NCI-H510A treated with DMSO at 0.1 percent for 48 hours (cell line): ENCODE measurements around the gene MAML3.

Experiments used
- DNase-seq: peaks from one replicate; lab custom pipeline; 2025; lab: John Stamatoyannopoulos, UW

The MAML3 gene

DNA sequence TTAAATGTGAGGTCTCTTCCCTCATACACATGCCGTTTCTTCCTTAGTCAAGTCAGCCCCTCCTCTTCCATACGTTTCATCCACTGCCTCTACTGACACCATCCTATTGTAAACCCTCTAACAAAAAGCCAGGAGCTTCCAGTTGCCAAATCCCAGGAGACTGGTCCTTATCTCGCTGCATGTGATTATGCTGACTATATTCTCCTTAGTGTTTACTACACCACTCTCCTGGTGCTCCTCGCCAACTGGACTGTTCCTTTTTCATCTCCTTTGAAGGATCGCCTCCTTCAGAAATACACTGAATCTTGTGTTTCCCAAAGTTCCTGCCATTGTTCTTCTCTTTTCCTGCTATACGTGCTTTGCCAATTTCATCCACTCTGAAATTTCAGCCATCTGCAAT, 27.7 kb downstream of the MAML3 start:
- no peak for DNase-seq

DNA sequence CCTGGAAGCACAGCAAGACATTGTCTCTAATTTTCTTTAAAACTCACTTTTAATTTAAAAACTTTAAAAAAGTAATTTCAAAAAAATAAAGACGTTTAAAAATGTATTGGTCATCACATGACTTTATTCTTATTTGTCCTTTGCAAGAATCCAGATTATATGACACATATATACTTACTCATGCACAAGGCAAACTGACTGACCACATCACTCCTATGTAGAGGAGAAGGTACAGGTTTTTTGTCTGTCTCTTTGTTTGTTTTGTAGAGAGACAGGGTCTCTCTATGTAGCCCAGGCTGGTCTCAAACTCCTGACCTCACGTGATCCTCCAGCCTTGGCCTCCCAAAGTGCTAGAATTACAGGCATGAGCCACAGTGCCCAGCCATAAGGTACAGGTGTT, 28.6 kb downstream of the MAML3 start:
- no peak for DNase-seq

DNA sequence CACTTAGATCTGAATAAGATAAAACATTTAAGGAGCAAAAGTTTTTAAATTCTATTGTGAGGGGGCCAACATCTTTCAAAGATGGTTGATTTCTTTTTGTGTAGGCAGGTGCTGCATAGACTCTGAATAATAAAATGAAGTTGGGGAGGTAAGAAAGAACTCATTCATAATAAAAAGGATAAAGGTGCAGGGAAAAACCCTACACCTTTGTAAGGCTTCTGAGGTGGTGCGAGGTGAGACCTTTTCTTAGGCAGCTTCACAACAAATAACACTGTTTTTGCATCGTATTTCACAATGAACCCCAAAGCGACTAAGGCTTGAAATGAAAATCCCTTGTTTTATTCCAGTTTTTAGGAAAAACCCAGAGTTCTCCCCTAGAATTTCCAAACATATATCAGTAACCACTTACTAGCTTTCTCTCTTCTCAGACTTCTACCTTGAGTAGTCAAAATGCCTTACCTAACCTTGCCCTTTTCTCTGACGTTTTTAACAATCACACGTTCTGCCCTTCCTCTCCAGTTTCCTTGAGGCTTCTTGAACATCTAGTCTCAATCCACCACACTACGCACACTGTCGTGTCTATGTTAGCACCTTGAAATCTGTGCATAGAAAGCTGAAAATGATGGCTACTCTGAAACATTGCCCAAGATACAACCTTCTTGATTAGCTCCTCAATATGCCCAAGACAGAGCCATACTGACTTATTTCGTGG, 30.2 kb downstream of the MAML3 start:
- DNase-seq: no peak

DNA sequence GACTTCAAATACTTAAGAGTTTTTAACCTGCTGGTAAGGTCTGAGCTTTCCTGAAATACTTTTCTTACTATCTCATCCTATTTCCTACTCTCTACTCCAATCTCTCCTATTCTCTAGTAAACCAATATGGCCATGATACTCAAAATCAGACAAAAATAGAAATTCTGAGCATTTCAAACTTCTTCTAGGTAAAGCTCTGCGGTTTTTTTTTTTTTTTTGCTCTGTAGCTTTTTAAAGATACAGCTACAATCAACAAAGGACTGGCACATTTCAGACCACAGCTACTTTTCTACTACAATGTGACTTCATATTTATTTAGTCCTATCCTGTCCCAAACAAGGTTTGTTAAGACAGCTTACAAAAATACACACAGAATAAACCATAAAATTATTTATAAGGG, 31.1 kb downstream of the MAML3 start:
- no peak for DNase-seq

DNA sequence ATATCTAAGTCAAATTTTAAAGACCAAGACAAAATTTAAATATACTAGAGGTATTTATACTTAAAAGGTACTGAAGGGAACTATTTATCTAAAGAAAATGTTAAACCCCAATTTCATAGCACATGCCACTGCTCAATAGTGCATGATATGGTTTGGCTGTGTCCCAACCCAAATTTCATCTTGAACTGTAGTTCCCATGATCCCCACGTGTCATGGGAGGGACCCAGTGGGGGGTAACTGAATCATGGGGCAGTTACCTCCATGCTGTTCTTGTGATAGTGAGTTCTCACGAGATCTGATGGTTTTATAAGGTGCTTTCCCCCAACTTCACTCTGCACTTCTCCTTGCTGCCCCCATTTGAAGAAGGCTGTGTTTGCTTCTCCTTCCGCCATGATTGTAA, 32.3 kb downstream of the MAML3 start:
- no peak for DNase-seq

DNA sequence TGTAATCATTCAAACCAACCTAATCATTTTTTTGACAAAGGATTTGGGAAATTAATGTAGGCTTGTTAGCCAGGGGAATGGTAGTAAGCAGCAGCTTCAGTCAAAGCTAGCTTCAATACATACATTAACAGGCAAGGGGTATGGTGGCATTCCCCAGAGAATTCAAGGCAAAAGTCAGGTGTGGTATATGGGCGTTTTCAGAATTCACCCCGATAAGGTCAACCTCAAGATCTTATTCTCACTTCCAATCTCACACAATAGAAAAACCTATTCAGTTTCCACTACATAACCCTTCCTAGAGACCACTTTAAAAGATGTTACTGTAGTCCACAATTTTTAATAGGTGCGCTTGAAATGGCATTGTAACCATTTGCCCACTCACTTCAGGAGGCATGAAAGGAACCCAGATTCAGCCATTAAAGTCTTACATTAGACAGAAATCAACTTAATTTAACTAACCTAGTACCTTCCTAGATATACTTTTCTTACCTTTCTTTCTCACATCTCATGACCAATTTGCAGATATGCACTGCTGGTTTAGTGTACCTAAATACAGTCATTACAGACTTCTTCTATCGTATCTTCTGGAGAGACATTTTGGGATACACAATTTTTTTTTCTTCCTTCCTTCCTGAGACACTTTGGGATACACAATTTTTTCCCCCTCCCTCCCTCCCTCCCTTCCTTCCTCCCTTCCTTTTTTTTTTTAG, 34.9 kb downstream of the MAML3 start:
- DNase-seq: no peak

DNA sequence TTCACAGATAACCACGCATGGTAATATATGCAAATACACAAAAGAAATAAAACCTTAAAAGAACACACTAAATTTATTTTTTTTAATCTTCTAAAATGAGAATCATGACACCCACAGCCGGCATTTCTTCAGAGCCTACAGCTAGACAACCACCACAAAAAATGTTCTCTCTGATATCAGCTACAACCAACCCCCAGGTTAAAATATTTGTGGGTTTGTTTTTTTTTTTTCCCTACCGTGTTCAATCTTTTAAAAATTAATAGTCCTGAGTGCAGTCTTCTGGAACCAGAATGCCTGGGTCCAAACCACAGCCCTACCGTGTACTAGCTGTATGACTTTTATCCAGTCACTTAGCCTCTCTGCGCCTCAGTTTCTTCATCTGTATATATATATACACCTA, 36.0 kb downstream of the MAML3 start:
- no peak for DNase-seq

DNA sequence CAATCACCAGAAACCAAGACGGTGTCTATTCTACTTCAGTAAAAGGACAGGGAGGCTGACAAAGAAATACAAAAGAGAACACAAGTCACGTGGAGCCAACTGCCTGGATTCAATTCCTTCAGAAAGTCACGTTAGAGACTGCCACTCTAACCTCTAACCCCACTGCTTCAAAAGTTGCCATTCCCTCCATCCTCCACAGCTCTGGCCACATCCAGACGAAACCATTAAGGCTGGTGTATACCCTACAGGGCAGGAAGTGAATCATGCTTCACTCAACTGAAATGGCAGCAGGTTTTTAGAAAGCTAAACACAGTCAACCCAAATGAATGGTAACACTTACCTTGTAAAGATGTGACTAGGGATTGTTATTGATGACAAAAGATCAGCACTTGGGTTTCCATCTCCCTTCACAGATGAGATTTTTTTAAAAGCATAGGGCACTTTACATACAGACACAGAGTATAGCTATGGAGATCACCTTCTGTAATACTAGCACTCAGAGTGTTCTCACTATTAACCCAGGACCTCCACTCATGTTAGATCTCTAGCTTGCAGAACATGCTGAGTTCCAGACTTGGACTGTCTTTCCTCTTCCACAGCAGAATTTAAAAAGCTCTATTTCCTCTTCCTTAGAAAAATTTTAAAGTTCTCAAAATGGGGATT, 37.4 kb downstream of the MAML3 start:
- DNase-seq: no peak

DNA sequence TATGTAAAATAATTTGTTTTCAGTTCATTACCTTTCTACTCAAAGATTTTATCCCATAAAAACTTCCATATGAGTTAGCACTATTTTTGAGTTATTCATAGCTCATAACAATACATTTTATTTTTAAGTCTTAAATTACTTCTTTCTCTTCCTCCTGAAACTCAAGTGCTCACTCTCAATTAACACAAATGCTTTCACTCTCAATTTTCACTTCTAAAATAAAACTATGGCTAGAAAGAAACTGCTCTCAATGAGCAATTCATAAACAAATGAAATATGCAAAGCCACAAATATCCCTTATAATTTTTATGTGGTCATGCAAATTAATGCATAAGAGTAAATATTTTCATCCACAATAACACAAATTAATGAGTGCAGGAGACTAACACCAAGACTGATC, 38.8 kb downstream of the MAML3 start:
- DNase-seq: no peak

DNA sequence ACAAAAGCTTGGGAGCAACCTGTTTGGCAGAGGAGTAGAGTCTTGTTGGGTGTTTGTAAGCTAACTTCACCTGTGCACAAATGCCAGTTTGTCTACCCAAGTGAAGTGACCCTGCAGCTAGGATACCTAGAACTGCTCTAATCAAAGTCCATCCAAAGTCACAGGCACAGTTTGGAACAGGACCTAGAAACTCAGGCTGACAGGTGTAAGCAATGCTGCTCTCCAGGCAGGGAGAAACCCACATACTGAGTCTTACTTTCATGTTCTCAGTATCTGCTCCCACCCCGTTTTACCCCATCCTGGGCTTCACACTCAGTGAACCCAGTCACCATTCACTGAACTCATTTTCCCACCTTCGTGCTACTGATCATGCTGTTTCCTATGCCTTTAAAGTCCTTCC, 40.3 kb downstream of the MAML3 start:
- no peak for DNase-seq

DNA sequence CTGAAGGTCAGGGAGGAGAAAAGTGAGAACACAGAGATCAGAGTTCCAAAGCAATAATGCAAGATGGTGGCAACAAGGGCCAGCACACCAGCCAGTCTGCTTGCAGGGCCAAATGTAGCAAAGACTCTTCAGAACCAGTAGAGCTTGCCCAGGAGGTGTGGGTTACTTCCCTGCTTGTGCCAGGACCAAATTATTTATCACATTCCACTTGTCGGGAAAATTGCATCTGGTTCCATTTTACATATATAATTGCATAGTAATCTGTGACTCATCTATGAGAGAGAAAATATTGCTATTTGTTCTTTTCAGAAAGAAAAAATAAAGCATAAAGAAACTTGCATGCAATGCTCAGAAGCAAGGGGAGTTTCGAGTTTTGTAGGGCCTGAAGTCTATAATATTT, 41.4 kb downstream of the MAML3 start:
- no peak for DNase-seq

DNA sequence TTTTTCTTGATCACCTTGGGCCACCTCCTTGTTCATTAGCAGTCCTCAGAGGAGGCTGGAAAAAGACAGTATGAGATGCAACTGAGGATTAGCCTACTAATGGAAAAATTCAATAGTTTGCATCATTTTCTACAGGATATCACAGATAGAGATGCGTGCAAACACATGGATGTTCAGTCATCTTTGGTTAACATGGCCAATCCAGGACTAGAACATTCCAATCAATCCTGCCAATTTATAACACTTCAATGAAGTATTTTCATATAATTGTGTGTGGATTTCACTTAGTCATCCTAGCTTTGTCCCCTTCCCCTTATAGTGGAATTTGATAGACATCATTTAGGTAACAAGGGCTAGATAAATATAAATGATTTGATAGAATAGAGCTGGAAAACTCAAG, 42.7 kb downstream of the MAML3 start:
- no peak for DNase-seq

DNA sequence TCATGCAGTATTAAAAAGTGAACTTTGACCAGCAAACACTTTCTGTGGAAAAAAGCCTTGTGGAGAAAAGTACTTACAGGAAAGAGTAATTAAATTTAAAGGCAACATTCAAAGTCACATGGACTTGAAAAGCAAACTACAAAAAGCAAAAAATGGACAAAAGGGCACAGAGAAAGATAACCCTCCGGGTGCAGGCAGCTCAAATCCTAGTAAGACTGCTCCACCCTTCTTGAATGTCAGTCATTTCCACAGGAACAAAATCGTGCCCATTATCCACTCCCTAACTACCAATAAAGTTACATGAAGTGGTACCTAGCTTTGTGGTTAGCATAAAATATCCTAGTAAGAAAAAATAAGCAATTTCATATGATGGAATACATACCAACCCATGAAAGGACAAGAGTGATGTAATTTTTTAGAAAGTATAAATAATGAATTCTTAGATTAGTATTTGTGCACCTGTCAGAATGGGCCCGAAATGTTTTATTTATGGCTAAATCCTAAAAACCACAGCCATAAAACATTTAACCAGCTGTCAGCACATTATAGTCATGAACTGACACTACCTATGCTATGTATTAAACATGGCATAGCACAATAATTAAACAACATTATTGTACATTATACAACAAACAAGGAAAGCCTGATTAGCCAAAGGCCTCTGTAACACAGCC, 43.3 kb downstream of the MAML3 start:
- no peak for DNase-seq

DNA sequence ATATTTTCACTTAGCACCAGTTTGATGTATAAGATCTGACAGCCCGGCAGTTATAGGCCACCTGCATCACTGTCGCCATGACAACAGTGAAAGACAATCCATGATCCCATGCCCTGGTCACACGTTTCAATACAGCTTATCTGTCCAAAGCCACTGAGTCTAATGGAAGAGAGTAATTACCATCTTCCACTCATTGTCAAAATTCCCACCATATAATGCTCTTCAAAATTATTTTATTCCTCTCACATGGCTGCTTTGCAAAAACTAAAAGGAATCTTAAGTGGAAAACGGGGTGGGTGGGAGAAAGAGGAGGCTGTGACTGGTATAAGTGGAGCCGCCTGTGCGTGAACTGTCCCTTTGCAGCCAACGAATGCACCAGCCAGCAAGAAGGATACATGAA, 44.2 kb downstream of the MAML3 start:
- peak; percentile 7 for DNase-seq

DNA sequence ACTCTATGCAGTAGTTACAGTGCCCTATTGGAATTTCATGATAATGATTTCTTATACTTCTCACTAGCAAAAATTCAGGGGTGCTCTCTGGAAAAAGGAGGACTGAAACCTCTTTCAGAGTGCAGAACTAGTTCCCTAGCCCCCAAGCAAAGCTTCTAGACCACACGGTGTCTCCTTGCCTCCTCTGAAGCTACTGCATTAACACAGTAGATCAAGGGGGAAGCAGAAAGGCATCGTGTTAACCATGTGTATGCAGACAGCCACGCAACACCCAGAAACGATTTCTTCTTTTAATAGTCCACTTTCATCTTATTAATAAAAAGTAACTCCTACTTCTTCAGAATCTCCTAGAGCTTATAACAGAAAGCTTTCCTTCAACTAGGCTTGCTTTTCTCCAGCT, 44.7 kb downstream of the MAML3 start:
- DNase-seq: no peak

DNA sequence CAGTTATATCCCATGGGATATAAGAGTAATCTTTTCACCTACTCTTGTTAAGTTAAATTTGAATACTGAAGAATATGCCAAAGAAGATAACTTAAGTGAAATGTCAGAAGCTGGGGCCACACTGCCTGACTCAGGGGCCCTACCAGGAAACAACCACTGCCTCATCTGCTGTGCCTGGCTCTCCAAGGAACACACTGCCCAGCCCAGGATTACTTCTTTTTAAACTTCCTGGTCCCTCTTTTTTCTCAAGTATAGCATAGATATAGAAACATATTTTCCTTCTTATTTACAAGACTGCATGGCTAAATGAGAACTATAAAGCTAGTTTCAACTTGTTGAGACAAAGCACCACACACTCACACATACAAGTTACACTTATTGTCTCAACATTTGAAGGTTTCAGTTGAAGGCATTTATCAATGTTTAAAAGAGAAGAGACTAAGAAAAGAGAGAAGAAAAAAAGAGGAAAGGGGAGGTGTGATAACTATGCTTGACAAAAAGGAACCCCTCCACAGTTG, 45.2 kb downstream of the MAML3 start:
- no peak for DNase-seq

DNA sequence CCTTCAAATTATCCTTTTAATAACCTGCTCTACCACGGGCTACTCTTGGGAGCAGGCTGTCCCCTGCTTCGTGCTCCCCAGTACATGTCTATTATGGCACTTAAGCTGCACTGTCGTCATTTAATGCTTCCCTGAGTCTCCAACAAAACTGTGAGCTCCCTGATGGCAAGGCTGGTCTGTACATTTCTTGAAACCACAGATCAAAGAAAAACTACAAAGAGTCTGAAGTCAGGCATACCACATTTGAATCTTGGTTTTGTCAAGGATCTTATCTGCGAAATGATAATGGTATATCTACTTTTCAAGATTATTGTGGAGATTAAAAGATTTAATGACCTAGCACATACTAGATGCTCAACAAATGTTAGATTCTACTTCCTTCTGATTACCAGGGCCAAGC, 45.7 kb downstream of the MAML3 start:
- no peak for DNase-seq

DNA sequence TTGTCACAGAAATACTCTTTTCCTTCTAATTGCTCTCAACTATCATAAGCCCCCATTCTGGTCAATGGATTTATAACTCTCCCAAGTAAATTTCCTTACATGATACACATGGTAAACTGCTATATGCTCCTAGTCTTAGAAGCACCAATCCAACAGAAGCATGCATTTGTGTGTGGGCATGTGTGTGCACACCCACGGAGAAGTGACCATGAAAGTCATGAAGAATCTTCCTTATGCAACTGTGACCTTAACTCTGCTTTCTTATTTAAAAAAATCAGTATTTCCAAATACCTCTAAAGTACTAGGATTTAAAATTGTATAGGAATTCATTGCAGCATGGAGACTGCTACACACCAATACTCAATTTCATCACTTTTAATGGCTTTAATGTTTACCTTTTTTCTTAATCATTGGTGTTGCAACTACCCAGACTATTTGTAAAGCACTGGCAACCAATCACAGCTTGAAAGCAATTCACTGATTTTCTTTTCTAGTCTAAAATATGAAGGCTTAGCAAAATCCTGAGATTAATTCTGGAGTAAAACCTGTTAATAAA, 47.6 kb downstream of the MAML3 start:
- no peak for DNase-seq

DNA sequence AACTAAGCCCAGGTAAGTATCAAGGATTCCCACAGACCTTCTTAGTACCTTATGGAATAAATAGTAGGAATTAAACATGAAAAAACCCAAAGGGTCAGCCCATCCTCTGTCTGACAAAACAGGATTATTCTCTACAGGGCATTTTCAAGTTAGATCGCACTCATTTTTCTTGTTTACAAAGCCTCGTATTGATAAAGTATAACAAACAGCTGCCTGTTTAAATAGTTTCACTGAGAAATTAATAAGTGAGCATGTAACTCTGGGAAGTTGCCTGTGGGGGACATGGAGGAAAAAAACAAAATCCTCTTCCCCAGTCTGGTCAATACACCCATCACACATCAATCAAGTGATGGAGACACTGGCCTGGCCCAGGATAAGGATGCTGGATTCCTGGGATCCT, 48.5 kb downstream of the MAML3 start:
- DNase-seq: no peak

DNA sequence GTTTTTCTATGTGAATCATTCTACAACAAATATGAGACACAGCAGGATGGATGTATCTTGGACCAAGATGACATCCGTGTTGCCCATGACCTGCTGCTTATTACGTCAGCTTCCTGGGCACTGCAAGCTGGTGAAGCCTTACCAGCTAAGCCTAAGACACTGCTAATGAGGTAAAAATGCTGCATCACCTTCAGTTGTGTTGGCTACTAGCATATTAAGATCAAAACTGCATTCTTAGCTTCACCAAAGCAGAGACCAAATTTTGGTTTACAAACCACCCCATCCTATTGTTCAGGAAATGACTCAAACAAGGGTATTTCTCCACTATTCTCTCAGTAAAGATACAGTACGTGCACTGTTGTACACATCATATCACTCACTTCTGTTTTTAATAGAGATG, 50.3 kb downstream of the MAML3 start:
- DNase-seq: no peak

DNA sequence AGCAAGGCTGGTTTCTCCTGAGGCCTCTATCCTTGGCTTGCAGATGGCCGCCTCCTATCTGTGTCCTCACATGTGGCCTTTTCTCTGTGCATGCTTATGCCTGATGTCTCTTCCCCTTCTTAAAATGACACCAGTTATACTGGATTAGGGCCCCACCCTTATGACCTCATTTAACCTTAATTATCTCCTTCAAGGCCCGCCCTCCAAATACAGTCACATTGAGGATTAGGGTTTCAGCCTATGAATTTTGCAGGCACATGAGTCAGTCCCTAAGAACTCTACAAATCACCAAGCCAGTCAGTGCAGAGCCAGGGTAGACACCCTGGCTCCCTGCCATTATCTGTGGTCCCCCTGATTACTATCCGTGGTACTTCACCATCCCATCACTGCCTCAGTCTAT, 51.6 kb downstream of the MAML3 start:
- DNase-seq: no peak

DNA sequence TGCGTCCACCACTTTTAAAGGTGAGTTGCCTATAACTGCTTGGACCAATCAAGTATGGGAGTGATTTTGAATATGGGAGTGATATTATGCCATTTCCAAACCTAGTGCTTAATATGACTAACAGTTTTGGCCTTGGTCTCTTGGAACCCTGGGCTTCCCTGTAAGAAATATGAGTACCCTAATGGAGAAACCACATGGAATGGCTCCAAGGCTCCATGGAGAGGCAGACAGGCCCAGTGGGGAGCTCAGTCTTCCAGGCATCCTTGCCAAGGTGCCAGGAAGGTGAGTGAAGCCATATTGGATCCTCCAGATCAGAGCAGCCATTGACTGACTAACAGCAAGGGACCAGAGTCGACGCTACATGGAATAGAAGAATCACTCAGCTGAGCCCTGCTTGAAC, 53.2 kb downstream of the MAML3 start:
- no peak for DNase-seq
